HCT116 (cell line): ENCODE data around the gene SLC12A4. TPM values are rescaled to one million over a fixed set of nuclear protein-coding genes. Genes with fewer than 3 reads are reported as not detected.
"Not testable (repeated sequence)": the region's sequence is repeated elsewhere in the genome, so short reads cannot be mapped to it uniquely, and the experiment has no call there.

Experiments used
- ATAC-seq: fragments of 200-7000 bp; cut with Tn5 transposase; 2 replicates; pipeline ENCODE4 v1.9.1; 2020; ENCODE audit warnings: mild to moderate bottlenecking, moderate library complexity
- BruUV-seq: library from RNA; stranded (reverse); fragments of 400-500 nt; replicated peaks from 2 replicates; lab custom pipeline; 2021; lab: Mats Ljungman, UMichigan
- CTCF ChIA-PET: fragments of 300-600 bp; sonication (Branson Sonifier 250); formaldehyde crosslinking; loops from one replicate; lab custom pipeline; 2021; ENCODE audit warnings: antibody characterized with exemption; lab: Charles Lee
- POLR2A ChIA-PET: fragments of 300-600, 350-600 bp; sonication (Branson Sonifier 250); formaldehyde crosslinking; loops from one replicate; lab custom pipeline; 2021; ENCODE audit warnings: antibody characterized with exemption; lab: Charles Lee
- RAD21 ChIA-PET, 2 experiments: fragments of 300-600 bp; sonication (Branson Sonifier 250); formaldehyde crosslinking; loops; one replicate each; lab custom pipeline; 2023; ENCODE audit warnings: low total read pairs in 2 of 2; ENCODE audit not compliant: uncharacterized antibody in 2 of 2, unreplicated experiment in 2 of 2, low non-redundant PET in 1 of 2; lab: Charles Lee
- DNase-seq: peaks from one replicate; pipeline ENCODE4 v3.0.0-alpha.2; 2010; ENCODE audit warnings: low read depth, low spot score
- H2AFZ ChIP-seq: fragments of 200-600 bp; shearing (Covaris generic), sonication (generic); 2 replicates; pipeline ENCODE4 v1.6.1; 2017; ENCODE audit warnings: low read depth, mixed run types, mixed read lengths, antibody characterized with exemption, low read length; ENCODE audit not compliant: poor library complexity, severe bottlenecking
- H3K27ac ChIP-seq: 2 replicates; pipeline ENCODE4 v1.5.1; 2012; ENCODE audit warnings: low read depth, low read length
- H3K27me3 ChIP-seq: fragments of 200-600 bp; sonication (generic); 2 replicates; pipeline ENCODE4 v1.6.1; 2016; ENCODE audit warnings: mixed run types, low read length, mixed read lengths; ENCODE audit not compliant: insufficient read depth
- H3K36me3 ChIP-seq, 2 experiments: fragments of 200-500 bp in 1 of 2; fragments of 200-600 bp in 1 of 2; sonication (Bioruptor generic) in 1 of 2; sonication (generic) in 1 of 2; 2 replicates each; pipeline versions ENCODE4 v1.5.1 to v1.6.1; 2014 to 2016; ENCODE audit warnings: low read length in 2 of 2, inconsistent platforms in 1 of 2, mixed read lengths in 1 of 2, mixed run types in 1 of 2; ENCODE audit not compliant: insufficient read depth in 2 of 2, control insufficient read depth in 1 of 2
- H3K4me1 ChIP-seq, 2 experiments: fragments of 200-600 bp in 1 of 2; sonication (generic) in 1 of 2; 2 replicates each; pipeline versions ENCODE4 v1.5.1 to v1.6.1; 2012 to 2017; ENCODE audit warnings: low read length in 2 of 2, inconsistent platforms in 1 of 2, mild to moderate bottlenecking in 1 of 2, mixed read lengths in 1 of 2, mixed run types in 1 of 2, moderate library complexity in 1 of 2; ENCODE audit not compliant: insufficient read depth in 2 of 2, control insufficient read depth in 1 of 2
- H3K4me2 ChIP-seq: fragments of 200-600 bp; sonication (generic); 2 replicates; pipeline ENCODE4 v1.6.1; 2017; ENCODE audit warnings: mixed run types, low read length, mixed read lengths
- H3K4me3 ChIP-seq, 2 experiments: fragments of 200-600 bp in 1 of 2; sonication (generic) in 1 of 2; replicated peaks in 1 of 2; 2 replicates each; pipeline ENCODE4 v1.5.1; 2011 to 2016; ENCODE audit warnings: low read length in 2 of 2, control low read depth in 1 of 2, low read depth in 1 of 2, mild to moderate bottlenecking in 1 of 2, mixed read lengths in 1 of 2, mixed run types in 1 of 2
- H3K79me2 ChIP-seq: fragments of 200-600 bp; sonication (generic); 2 replicates; pipeline ENCODE4 v1.6.1; 2017; ENCODE audit warnings: mild to moderate bottlenecking, mixed run types, low read length, moderate library complexity, mixed read lengths; ENCODE audit not compliant: insufficient read depth
- H3K9ac ChIP-seq: fragments of 200-600 bp; sonication (generic); 2 replicates; pipeline ENCODE4 v1.6.1; 2016; ENCODE audit warnings: low read length, mixed read lengths
- H3K9me2 ChIP-seq: fragments of 200-600 bp; sonication (generic), shearing (Covaris generic); 2 replicates; pipeline ENCODE4 v1.6.1; 2017; ENCODE audit warnings: mixed run types, mild to moderate bottlenecking, moderate library complexity; ENCODE audit not compliant: insufficient read depth
- H3K9me3 ChIP-seq, 2 experiments: fragments of 200-500 bp in 1 of 2; fragments of 200-600 bp in 1 of 2; sonication (Bioruptor generic) in 1 of 2; sonication (generic) in 1 of 2; 2 replicates each; pipeline ENCODE4 v1.6.1; 2014 to 2017; ENCODE audit warnings: low read length in 2 of 2, mixed read lengths in 2 of 2, inconsistent platforms in 1 of 2, low read depth in 1 of 2, mild to moderate bottlenecking in 1 of 2, mixed run types in 1 of 2, moderate library complexity in 1 of 2; ENCODE audit not compliant: control insufficient read depth in 1 of 2, insufficient read depth in 1 of 2
- H4K20me1 ChIP-seq: fragments of 200-600 bp; sonication (generic), shearing (Covaris generic); 2 replicates; pipeline ENCODE4 v1.6.1; 2017; ENCODE audit warnings: mixed run types, mild to moderate bottlenecking, moderate library complexity; ENCODE audit not compliant: insufficient read depth
- CBX3 ChIP-seq: IDR thresholded peaks from 2 replicates; pipeline ENCODE4 v1.6.1; 2012; ENCODE audit warnings: low read depth
- ELF1 ChIP-seq: IDR thresholded peaks from 2 replicates; pipeline ENCODE4 v1.6.1; 2012; ENCODE audit warnings: low read depth, borderline replicate concordance
- JUND ChIP-seq: IDR thresholded peaks from 2 replicates; pipeline ENCODE4 v1.6.1; 2012
- MAX ChIP-seq: IDR thresholded peaks from 2 replicates; pipeline ENCODE4 v1.6.1; 2012
- POLR2A ChIP-seq: IDR thresholded peaks from 2 replicates; pipeline ENCODE4 v1.7.0; 2011; ENCODE audit warnings: borderline replicate concordance; ENCODE audit not compliant: insufficient read depth, insufficient read length; ENCODE audit errors: extremely low read depth
- REST ChIP-seq: IDR thresholded peaks from 2 replicates; pipeline ENCODE4 v1.6.1; 2012; ENCODE audit warnings: low read depth
- TCF7L2 ChIP-seq: IDR thresholded peaks from 2 replicates; pipeline ENCODE4 v1.7.0; 2011; ENCODE audit warnings: borderline replicate concordance, inconsistent platforms; ENCODE audit not compliant: insufficient read depth, insufficient read length; ENCODE audit errors: extremely low read depth
- YY1 ChIP-seq: IDR thresholded peaks from 2 replicates; pipeline ENCODE4 v1.6.1; 2011; ENCODE audit warnings: low read length, low read depth, moderate library complexity, mild to moderate bottlenecking; ENCODE audit not compliant: insufficient replicate concordance; ENCODE audit errors: extremely low read depth
- ZBTB33 ChIP-seq: IDR thresholded peaks from 2 replicates; pipeline ENCODE4 v1.6.1; 2011; ENCODE audit warnings: mild to moderate bottlenecking, low read length, moderate library complexity; ENCODE audit not compliant: insufficient replicate concordance; ENCODE audit errors: extremely low read depth
- ZFX ChIP-seq: fragments of 450-650 bp; IDR thresholded peaks from 2 replicates; pipeline ENCODE4 v1.6.1; 2017
- intact Hi-C: fragments of 100-400 bp; cut with micrococcal nuclease; formaldehyde crosslinking; loops from 2 replicates; pipeline ENCODE4 v1.10.0; 2022
- total RNA-seq: library from RNA; stranded (reverse); gene quantifications from one replicate; pipeline ENCODE4 v1.2.1, GENCODE V29; 2021; ENCODE audit not compliant: unreplicated experiment

SLC12A4 gene
- total RNA-seq, 1 experiment from 2014 or later: 46.0 TPM

- Histone ChIP-seq H3K9me3 (no peaks in the 10 kb centered on the region), H3K79me2 (no peaks in the 10 kb centered on the region), H4K20me1 (no peaks in the 10 kb centered on the region), H3K9me2 (no peaks in the 10 kb centered on the region), H3K9ac (no peak overlapping the region), H3K4me3 (no peak overlapping the region), H3K27ac (no peak overlapping the region), H2AFZ (no peak overlapping the region), H3K4me2 (no peak overlapping the region), H3K36me3 (no peaks in the 10 kb centered on the region), H3K27me3 (no peaks in the 10 kb centered on the region), H3K4me1 (no peaks in the 10 kb centered on the region)
- ChIA-PET RAD21 (no interaction called here), CTCF (no interaction called here), POLR2A (no interaction called here)
- no peak for ATAC-seq
- intact Hi-C loops: no loop called here
- TF ChIP-seq ELF1: no peak
- no peak for TF ChIP-seq MAX
- TF ChIP-seq TCF7L2: no peak
- TF ChIP-seq ZBTB33: no peak
- TF ChIP-seq YY1: no peak
- no peak for TF ChIP-seq CBX3
- TF ChIP-seq ZFX: no peak
- TF ChIP-seq REST: no peak
- no peak for TF ChIP-seq JUND
- TF ChIP-seq POLR2A: no peak
- no TSS peak for BruUV-seq
- no peak for DNase-seq
Measured at GRCh38 chr16:67975321-67976105, 7.1 kb upstream of the SLC12A4 start.

GRCh38 chr16:67972285-67972684, 3.8 kb upstream of the SLC12A4 start:
- ATAC-seq, intact Hi-C loops, DNase-seq, RAD21 ChIA-PET, BruUV-seq, H3K79me2 ChIP-seq, H3K9me2 ChIP-seq, H3K27ac ChIP-seq, H3K4me3 ChIP-seq, H2AFZ ChIP-seq, H3K27me3 ChIP-seq, H3K4me2 ChIP-seq, H3K4me1 ChIP-seq, H3K36me3 ChIP-seq, H3K9me3 ChIP-seq, H3K9ac ChIP-seq, H4K20me1 ChIP-seq: not testable (repeated sequence)
- ChIA-PET CTCF (interaction anchor here (1.1 kb wide), 1 partner anchor 69 kb away, joined by 3 read pairs; no protein-coding TSS in a partner anchor), POLR2A (interaction anchor here (1.3 kb wide), 1 partner anchor 10 kb away, joined by 3 read pairs; no protein-coding TSS in a partner anchor)
